GM23338 (cell line): ENCODE data around the gene TMTC2. TPM values are rescaled to one million over a fixed set of nuclear protein-coding genes. Genes with fewer than 3 reads are reported as not detected.

Experiments
- ATAC-seq: fragments of 200-7000 bp; cut with Tn5 transposase; 3 replicates; pipeline ENCODE4 v1.9.1; 2020
- DNase-seq: peaks from one replicate; pipeline ENCODE4 v3.0.0-alpha.2; 2015; ENCODE audit warnings: low spot score
- H2AFZ ChIP-seq: fragments of 200-600 bp; sonication (generic); 2 replicates; pipeline ENCODE4 v1.8.0; 2016; ENCODE audit warnings: antibody characterized with exemption, mild to moderate bottlenecking, moderate library complexity
- H3F3A ChIP-seq: fragments of 200-600 bp; sonication (generic); replicated peaks from 2 replicates; pipeline ENCODE4 v1.8.0; 2017; ENCODE audit warnings: antibody characterized with exemption, mixed run types, low read depth
- H3K27ac ChIP-seq: fragments of 200-600 bp; sonication (generic); 2 replicates; pipeline ENCODE4 v1.6.1; 2016; ENCODE audit warnings: low read depth
- H3K27me3 ChIP-seq: fragments of 200-600 bp; sonication (generic); 2 replicates; pipeline ENCODE4 v1.8.0; 2016; ENCODE audit warnings: mild to moderate bottlenecking, mixed run types, moderate library complexity; ENCODE audit not compliant: insufficient read depth
- H3K36me3 ChIP-seq: fragments of 200-600 bp; sonication (generic); 2 replicates; pipeline ENCODE4 v1.8.0; 2016; ENCODE audit warnings: mild to moderate bottlenecking; ENCODE audit not compliant: insufficient read depth
- H3K4me1 ChIP-seq: fragments of 200-600 bp; sonication (generic); 2 replicates; pipeline ENCODE4 v1.8.0; 2016; ENCODE audit warnings: mild to moderate bottlenecking, moderate library complexity; ENCODE audit not compliant: insufficient read depth
- H3K4me2 ChIP-seq: fragments of 200-600 bp; sonication (generic); 2 replicates; pipeline ENCODE4 v1.7.1; 2017; ENCODE audit warnings: mixed run types
- H3K4me3 ChIP-seq: fragments of 200-600 bp; sonication (generic); 2 replicates; pipeline ENCODE4 v1.6.1; 2016; ENCODE audit warnings: mixed run types
- H3K79me2 ChIP-seq: fragments of 200-600 bp; sonication (generic); replicated peaks from 2 replicates; pipeline ENCODE4 v1.8.0; 2017; ENCODE audit warnings: mild to moderate bottlenecking; ENCODE audit not compliant: insufficient read depth
- H3K9me2 ChIP-seq: fragments of 200-600 bp; sonication (generic); 2 replicates; pipeline ENCODE4 v1.8.0; 2017; ENCODE audit not compliant: insufficient read depth
- H4K20me1 ChIP-seq: fragments of 200-600 bp; sonication (generic); replicated peaks from 2 replicates; pipeline ENCODE4 v1.8.0; 2017; ENCODE audit warnings: mild to moderate bottlenecking; ENCODE audit not compliant: insufficient read depth
- H3K27ac Mint-ChIP-seq: 2 replicates; pipeline ENCODE4 v1.8.0; 2020; ENCODE audit warnings: inconsistent platforms, mild to moderate bottlenecking, moderate library complexity, mixed read lengths
- H3K27me3 Mint-ChIP-seq: 3 replicates; pipeline ENCODE4 v1.8.0; 2022; ENCODE audit warnings: low read depth, mild to moderate bottlenecking, moderate library complexity, mixed read lengths, inconsistent platforms; ENCODE audit not compliant: insufficient read depth, poor library complexity
- H3K36me3 Mint-ChIP-seq: 3 replicates; pipeline ENCODE4 v1.8.0; 2021; ENCODE audit warnings: low read depth, mild to moderate bottlenecking, inconsistent platforms, moderate library complexity, mixed read lengths
- H3K4me1 Mint-ChIP-seq: 3 replicates; pipeline ENCODE4 v1.8.0; 2020; ENCODE audit warnings: mild to moderate bottlenecking, inconsistent platforms, mixed read lengths
- H3K4me3 Mint-ChIP-seq: 3 replicates; pipeline ENCODE4 v1.8.0; 2021; ENCODE audit warnings: moderate library complexity, mild to moderate bottlenecking, inconsistent platforms, mixed read lengths
- H3K9me3 Mint-ChIP-seq: 3 replicates; pipeline ENCODE4 v1.8.0; 2020; ENCODE audit warnings: moderate library complexity, mild to moderate bottlenecking, inconsistent platforms, mixed read lengths
- CTCF ChIP-seq, 2 experiments: fragments of 200-600 bp in 1 of 2; sonication (generic) in 1 of 2; conservative IDR thresholded peaks; 2 replicates each; pipeline versions ENCODE4 v1.5.1 to v1.6.1; 2016 to 2017; ENCODE audit warnings: antibody characterized with exemption in 2 of 2, low read depth in 2 of 2, mild to moderate bottlenecking in 2 of 2, moderate library complexity in 1 of 2
- ETS1 ChIP-seq: IDR thresholded peaks from 2 replicates; pipeline ENCODE4 v1.6.1; 2016; ENCODE audit warnings: antibody characterized with exemption
- EZH2phosphoT487 ChIP-seq: fragments of 200-600 bp; sonication (generic); IDR thresholded peaks from one replicate; pipeline ENCODE4 v1.8.1; 2018; ENCODE audit warnings: antibody characterized with exemption; ENCODE audit not compliant: unreplicated experiment
- JUNB ChIP-seq: IDR thresholded peaks from one replicate; pipeline ENCODE4 v1.6.1; 2016; ENCODE audit warnings: antibody characterized with exemption; ENCODE audit not compliant: unreplicated experiment
- NANOG ChIP-seq: IDR thresholded peaks from 2 replicates; pipeline ENCODE4 v1.6.1; 2016; ENCODE audit warnings: antibody characterized with exemption, borderline replicate concordance
- STAT1 ChIP-seq: IDR thresholded peaks from one replicate; pipeline ENCODE4 v1.6.1; 2016; ENCODE audit warnings: antibody characterized with exemption; ENCODE audit not compliant: unreplicated experiment
- ZNF114 ChIP-seq: fragments of 250-450 bp; sonication (Bioruptor Pico); IDR thresholded peaks from 2 replicates; pipeline ENCODE4 v1.5.0; 2020; ENCODE audit warnings: mild to moderate bottlenecking, moderate library complexity
- ZNF462 ChIP-seq: fragments of 250-450 bp; sonication (Bioruptor Pico); IDR thresholded peaks from 2 replicates; pipeline ENCODE4 v1.5.0; 2020; ENCODE audit warnings: mild to moderate bottlenecking, moderate library complexity
- polyA plus RNA-seq: library from polyadenylated mRNA; unstranded; fragments of >200 nt; fragmentation: Nextera tagmentation; extraction: Ambion mirVana; gene quantifications from 2 replicates; pipeline ENCODE4 v1.2.1, GENCODE V29; 2016
- total RNA-seq: library from RNA; depleted of rRNA; stranded (reverse); fragments of >200 nt; shearing (Covaris generic); gene quantifications from 2 replicates; pipeline ENCODE4 v1.2.3, GENCODE V29; 2014

TMTC2 gene
- total and polyA plus RNA-seq, 2 experiments from 2014 or later = 0.57 to 6.5 TPM

DNA sequence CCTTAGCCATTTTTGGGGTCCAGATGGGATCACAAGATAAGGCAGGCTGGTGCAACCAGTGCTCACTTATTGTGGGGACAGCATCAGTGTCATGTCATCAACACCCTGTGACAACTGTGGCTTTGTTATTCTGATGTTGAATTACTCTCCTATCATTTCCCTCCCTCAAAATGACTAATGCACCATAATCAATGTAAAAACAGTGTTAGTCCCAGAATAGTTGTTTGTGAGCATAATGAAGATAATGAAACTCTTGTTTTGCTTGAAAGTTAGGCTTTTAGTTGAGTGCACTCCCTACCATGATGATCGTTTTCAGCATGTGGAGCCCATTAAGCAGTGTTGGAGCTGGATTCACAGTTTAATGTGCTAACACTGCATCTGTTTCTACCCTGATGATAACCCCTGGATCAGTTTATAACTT, 151.4 kb downstream of the TMTC2 start:
- Mint-ChIP-seq H3K27ac (no peak overlapping the region), H3K9me3 (no peaks in the 10 kb centered on the region), H3K36me3 (no peaks in the 10 kb centered on the region), H3K27me3 (no peaks in the 10 kb centered on the region), H3K4me1 (peaks cover 12% of the 10 kb centered on the region), H3K4me3 (no peak overlapping the region)
- no peaks in the 10 kb centered on the region for H3K79me2 ChIP-seq
- H4K20me1 ChIP-seq = no peaks in the 10 kb centered on the region; the same call in 1 of the 2 replicates
- no peak overlapping the region for H3K4me2 ChIP-seq
- no peak for DNase-seq
- no peak overlapping the region for H3K27ac ChIP-seq
- H2AFZ ChIP-seq = no peak overlapping the region
- H3K4me1 ChIP-seq = peaks cover 5% of the 10 kb centered on the region; the same call in 1 of the 2 replicates
- no peaks in the 10 kb centered on the region for H3F3A ChIP-seq
- H3K4me3 ChIP-seq = no peak overlapping the region
- no peaks in the 10 kb centered on the region for H3K27me3 ChIP-seq
- ATAC-seq = no peak
- H3K36me3 ChIP-seq = no peaks in the 10 kb centered on the region
- TF ChIP-seq CTCF (conservative IDR thresholded peaks at IDR 0.05; ENCODE audit: low read depth in 2 of 2) = no peak
- TF ChIP-seq ZNF114 (CRISPR knock-in tag) = no peak
- TF ChIP-seq NANOG = no peak
- no peak for TF ChIP-seq JUNB
- TF ChIP-seq ETS1 = no peak
- TF ChIP-seq STAT1 = no peak
- no peak for TF ChIP-seq EZH2phosphoT487
- no peak for TF ChIP-seq ZNF462 (CRISPR knock-in tag)
- no peaks in the 10 kb centered on the region for H3K9me2 ChIP-seq
